HL-60 (cell line): ENCODE measurements around the gene CCSER1.

Experiments
- DNase-seq, 2 experiments: peaks; one replicate each; pipeline ENCODE4 v3.0.0-alpha.2; 2010 to 2020; ENCODE audit warnings: low read depth in 1 of 2, low spot score in 1 of 2
- H3K27ac ChIP-seq: fragments of 250-450 bp; sonication (Bioruptor Pico); replicated peaks from 2 replicates; pipeline ENCODE4 v1.5.1; 2020; ENCODE audit warnings: mild to moderate bottlenecking, moderate library complexity
- H3K27me3 ChIP-seq: fragments of 250-450 bp; sonication (Bioruptor Pico); 2 replicates; pipeline ENCODE4 v1.5.1; 2021; ENCODE audit warnings: mild to moderate bottlenecking, moderate library complexity; ENCODE audit not compliant: insufficient read depth, poor library complexity, severe bottlenecking
- H3K4me3 ChIP-seq: replicated peaks from 2 replicates; pipeline ENCODE4 v1.5.1; 2011; ENCODE audit warnings: mild to moderate bottlenecking, control low read depth, low read length; ENCODE audit not compliant: insufficient read depth
- CTCF ChIP-seq: IDR thresholded peaks from one replicate; pipeline ENCODE4 v1.5.1; 2011; ENCODE audit warnings: low read length, control low read depth, inconsistent platforms; ENCODE audit not compliant: insufficient read depth
- GABPA ChIP-seq: IDR thresholded peaks from 2 replicates; pipeline ENCODE4 v1.6.1; 2012; ENCODE audit warnings: low read depth
- POLR2AphosphoS5 ChIP-seq: IDR thresholded peaks from 2 replicates; pipeline ENCODE4 v1.6.1; 2012; ENCODE audit warnings: low read depth
- REST ChIP-seq: IDR thresholded peaks from 2 replicates; pipeline ENCODE4 v1.6.1; 2012; ENCODE audit warnings: low read depth; ENCODE audit not compliant: insufficient replicate concordance
- SPI1 ChIP-seq: IDR thresholded peaks from 2 replicates; pipeline ENCODE4 v1.6.1; 2012; ENCODE audit warnings: low read depth, mild to moderate bottlenecking, borderline replicate concordance

The CCSER1 gene

GRCh38 chr4:90207887-90208454 lies 80.8 kb downstream of the CCSER1 start:
- Histone ChIP-seq H3K27ac (no peak overlapping the region), H3K27me3 (no peaks in the 10 kb centered on the region), H3K4me3 (no peak overlapping the region)
- TF ChIP-seq REST (no peak), CTCF (no peak), POLR2AphosphoS5 (no peak), GABPA (no peak), SPI1 (no peak)
- DNase-seq: no peak

- H3K27ac ChIP-seq: no peak overlapping the region
- no peak for DNase-seq
- no peaks in the 10 kb centered on the region for H3K27me3 ChIP-seq
- TF ChIP-seq CTCF: no peak
- TF ChIP-seq REST: no peak
- no peak for TF ChIP-seq SPI1
- no peak for TF ChIP-seq GABPA
- no peak for TF ChIP-seq POLR2AphosphoS5
- no peak overlapping the region for H3K4me3 ChIP-seq
Observed at GRCh38 chr4:90209922-90210321, 82.7 kb downstream of the CCSER1 start.

GRCh38 chr4:90211174-90211573 lies 84.0 kb downstream of the CCSER1 start:
- no peak for DNase-seq
- no peak for TF ChIP-seq CTCF
- no peak for TF ChIP-seq GABPA
- no peak for TF ChIP-seq REST
- no peak for TF ChIP-seq SPI1
- TF ChIP-seq POLR2AphosphoS5: no peak
- H3K27ac ChIP-seq: no peak overlapping the region
- no peak overlapping the region for H3K4me3 ChIP-seq
- H3K27me3 ChIP-seq: no peaks in the 10 kb centered on the region
